ENCODE measurements around the gene THSD4. TPM values are rescaled to one million over a fixed set of nuclear protein-coding genes. Genes with fewer than 3 reads are reported as not detected.

Gene THSD4
- total RNA-seq, 1 donor from 2014 or later = 2.5 TPM

GRCh38 chr15:71328453-71328852 is 213.2 kb downstream of the THSD4 start:
- FAIRE-seq = no peak

GRCh38 chr15:71329041-71329440 is 213.8 kb downstream of the THSD4 start:
- H3K9ac ChIP-seq (ENCODE audit: low read length) = peak overlapping the region; percentile 20
- peak overlapping the region; percentile 15 for H3K27ac ChIP-seq (ENCODE audit: low read depth, low read length)
- peaks cover 15% of the 10 kb centered on the region for H3K4me1 Mint-ChIP-seq (ENCODE audit: low read depth, unreplicated experiment)
- no peaks in the 10 kb centered on the region for H3K9me3 Mint-ChIP-seq (ENCODE audit: unreplicated experiment)
- H3K9me3 ChIP-seq (ENCODE audit: insufficient read depth, low read depth, low read length) = no peaks in the 10 kb centered on the region
- H3K27me3 Mint-ChIP-seq (ENCODE audit: low read depth, unreplicated experiment) = no peaks in the 10 kb centered on the region
- H3K4me2 ChIP-seq (ENCODE audit: low read length) = peak overlapping the region; percentile 1
- H3K4me3 ChIP-seq (ENCODE audit: insufficient read depth, low read depth, low read length) = no peak overlapping the region
- FAIRE-seq (no peak), DNase-seq (ENCODE audit: low read depth) (peak; percentile 86)
- no peaks in the 10 kb centered on the region for H3K27me3 ChIP-seq (ENCODE audit: insufficient read depth, low read length)
- TF ChIP-seq EZH2 (IDR thresholded peaks at IDR 0.05; ENCODE audit: insufficient read depth, low read length) = no peak
- no peak for TF ChIP-seq CTCF (IDR thresholded peaks at IDR 0.05; ENCODE audit: insufficient read depth, low read depth, low read length)
- H3K36me3 ChIP-seq (ENCODE audit: insufficient read depth, low read length) = no peaks in the 10 kb centered on the region
- no peak overlapping the region for H3K4me3 Mint-ChIP-seq (ENCODE audit: unreplicated experiment)
- H3K79me2 ChIP-seq (ENCODE audit: insufficient read depth, low read length) = no peaks in the 10 kb centered on the region
- no peaks in the 10 kb centered on the region for H3K36me3 Mint-ChIP-seq (ENCODE audit: low read depth, unreplicated experiment)
- H3K27ac Mint-ChIP-seq (ENCODE audit: unreplicated experiment) = peak overlapping the region; percentile 55
- H3K4me1 ChIP-seq (ENCODE audit: insufficient read depth, low read length) = peaks cover 33% of the 10 kb centered on the region
- no peaks in the 10 kb centered on the region for H4K20me1 ChIP-seq (ENCODE audit: insufficient read depth, low read length)
- peak overlapping the region; percentile 29 for H2AFZ ChIP-seq (ENCODE audit: low read depth, low read length)

More at GRCh38 chr15:71328453-71328852, 213.2 kb downstream of the THSD4 start:
- Mint-ChIP-seq H3K27ac (ENCODE audit: unreplicated experiment) (no peak overlapping the region), H3K9me3 (ENCODE audit: unreplicated experiment) (no peaks in the 10 kb centered on the region), H3K4me3 (ENCODE audit: unreplicated experiment) (no peak overlapping the region), H3K4me1 (ENCODE audit: low read depth, unreplicated experiment) (peaks cover 9% of the 10 kb centered on the region), H3K36me3 (ENCODE audit: low read depth, unreplicated experiment) (no peaks in the 10 kb centered on the region), H3K27me3 (ENCODE audit: low read depth, unreplicated experiment) (no peaks in the 10 kb centered on the region)
- Histone ChIP-seq H3K9me3 (ENCODE audit: insufficient read depth, low read depth, low read length) (no peaks in the 10 kb centered on the region), H3K27ac (ENCODE audit: low read depth, low read length) (peak overlapping the region; percentile 15), H3K4me1 (ENCODE audit: insufficient read depth, low read length) (peaks cover 27% of the 10 kb centered on the region), H3K79me2 (ENCODE audit: insufficient read depth, low read length) (no peaks in the 10 kb centered on the region), H3K27me3 (ENCODE audit: insufficient read depth, low read length) (no peaks in the 10 kb centered on the region), H3K9ac (ENCODE audit: low read length) (no peak overlapping the region), H4K20me1 (ENCODE audit: insufficient read depth, low read length) (no peaks in the 10 kb centered on the region), H2AFZ (ENCODE audit: low read depth, low read length) (no peak overlapping the region), H3K4me2 (ENCODE audit: low read length) (no peak overlapping the region), H3K4me3 (ENCODE audit: insufficient read depth, low read depth, low read length) (no peak overlapping the region), H3K36me3 (ENCODE audit: insufficient read depth, low read length) (no peaks in the 10 kb centered on the region)
- TF ChIP-seq CTCF (IDR thresholded peaks at IDR 0.05; ENCODE audit: insufficient read depth, low read depth, low read length) = no peak
- TF ChIP-seq EZH2 (IDR thresholded peaks at IDR 0.05; ENCODE audit: insufficient read depth, low read length) = no peak
- no peak for DNase-seq (ENCODE audit: low read depth)

GRCh38 chr15:71329497-71330260 is 214.4 kb downstream of the THSD4 start:
- Histone ChIP-seq H3K27ac (ENCODE audit: low read depth, low read length) (peak overlapping the region; percentile 15), H3K27me3 (ENCODE audit: insufficient read depth, low read length) (no peaks in the 10 kb centered on the region), H3K9me3 (ENCODE audit: insufficient read depth, low read depth, low read length) (no peaks in the 10 kb centered on the region), H4K20me1 (ENCODE audit: insufficient read depth, low read length) (no peaks in the 10 kb centered on the region), H2AFZ (ENCODE audit: low read depth, low read length) (peak overlapping the region; percentile 29), H3K4me1 (ENCODE audit: insufficient read depth, low read length) (peaks cover 39% of the 10 kb centered on the region), H3K79me2 (ENCODE audit: insufficient read depth, low read length) (no peaks in the 10 kb centered on the region), H3K36me3 (ENCODE audit: insufficient read depth, low read length) (no peaks in the 10 kb centered on the region), H3K9ac (ENCODE audit: low read length) (peak overlapping the region; percentile 20), H3K4me2 (ENCODE audit: low read length) (peak overlapping the region; percentile 1), H3K4me3 (ENCODE audit: insufficient read depth, low read depth, low read length) (no peak overlapping the region)
- DNase-seq (ENCODE audit: low read depth) = peak; percentile 83
- Mint-ChIP-seq H3K27me3 (ENCODE audit: low read depth, unreplicated experiment) (no peaks in the 10 kb centered on the region), H3K4me1 (ENCODE audit: low read depth, unreplicated experiment) (peaks cover 17% of the 10 kb centered on the region), H3K36me3 (ENCODE audit: low read depth, unreplicated experiment) (no peaks in the 10 kb centered on the region), H3K27ac (ENCODE audit: unreplicated experiment) (peak overlapping the region; percentile 55), H3K4me3 (ENCODE audit: unreplicated experiment) (no peak overlapping the region), H3K9me3 (ENCODE audit: unreplicated experiment) (no peaks in the 10 kb centered on the region)
- TF ChIP-seq CTCF (IDR thresholded peaks at IDR 0.05; ENCODE audit: insufficient read depth, low read depth, low read length) = no peak
- TF ChIP-seq EZH2 (IDR thresholded peaks at IDR 0.05; ENCODE audit: insufficient read depth, low read length) = no peak
- FAIRE-seq = no peak
